DND-41 (cell line): ENCODE measurements around the gene PWWP2B.

Experiments used
- ATAC-seq: fragments of 200-7000 bp; cut with Tn5 transposase; 3 replicates; pipeline ENCODE4 v1.9.1; 2021; ENCODE audit warnings: low read depth; ENCODE audit not compliant: insufficient read depth
- DNase-seq: peaks from one replicate; pipeline ENCODE4 v3.0.0-alpha.2; 2020
- H2AFZ ChIP-seq: 2 replicates; pipeline ENCODE4 v1.6.0; 2012; ENCODE audit warnings: low read depth, low read length
- H3K27ac ChIP-seq: 2 replicates; pipeline ENCODE4 v1.5.1; 2012; ENCODE audit warnings: low read length, inconsistent platforms
- H3K27me3 ChIP-seq: fragments of 200-600 bp; sonication (generic); 2 replicates; pipeline ENCODE4 v1.6.0; 2012; ENCODE audit warnings: low read length, mild to moderate bottlenecking, inconsistent platforms; ENCODE audit not compliant: insufficient read depth, poor library complexity
- H3K36me3 ChIP-seq: 2 replicates; pipeline ENCODE4 v1.5.1; 2012; ENCODE audit warnings: low read length, inconsistent platforms; ENCODE audit not compliant: insufficient read depth
- H3K4me1 ChIP-seq: 2 replicates; pipeline ENCODE4 v1.5.1; 2012; ENCODE audit warnings: mild to moderate bottlenecking, low read length; ENCODE audit not compliant: insufficient read depth
- H3K4me2 ChIP-seq: 2 replicates; pipeline ENCODE4 v1.6.0; 2012; ENCODE audit warnings: mild to moderate bottlenecking, moderate library complexity, low read length, inconsistent platforms; ENCODE audit not compliant: insufficient read depth
- H3K4me3 ChIP-seq, 2 experiments: fragments of 200-600 bp in 1 of 2; shearing (Covaris generic) in 1 of 2; 2 replicates each; pipeline ENCODE4 v1.5.1; 2012 to 2016; ENCODE audit warnings: inconsistent platforms in 2 of 2, low read length in 2 of 2, mild to moderate bottlenecking in 2 of 2, low read depth in 1 of 2, moderate library complexity in 1 of 2
- H3K79me2 ChIP-seq: 2 replicates; pipeline ENCODE4 v1.6.0; 2012; ENCODE audit warnings: low read length, inconsistent platforms; ENCODE audit not compliant: insufficient read depth
- H3K9ac ChIP-seq: 2 replicates; pipeline ENCODE4 v1.6.0; 2012; ENCODE audit warnings: low read depth, mild to moderate bottlenecking, inconsistent platforms, low read length, moderate library complexity
- H3K9me3 ChIP-seq: 2 replicates; pipeline ENCODE4 v1.5.1; 2012; ENCODE audit warnings: low read length, moderate library complexity, mild to moderate bottlenecking, inconsistent platforms; ENCODE audit not compliant: insufficient read depth, severe bottlenecking
- H4K20me1 ChIP-seq: 2 replicates; pipeline ENCODE4 v1.6.0; 2012; ENCODE audit warnings: low read length; ENCODE audit not compliant: insufficient read depth
- CTCF ChIP-seq: IDR thresholded peaks from 2 replicates; pipeline ENCODE4 v1.5.1; 2012; ENCODE audit warnings: borderline replicate concordance, low read length, moderate library complexity, mild to moderate bottlenecking; ENCODE audit not compliant: poor library complexity, severe bottlenecking; ENCODE audit errors: extremely low read depth
- EZH2 ChIP-seq: IDR thresholded peaks from 3 replicates; pipeline ENCODE4 v1.6.1; 2012; ENCODE audit warnings: borderline replicate concordance, low read depth, mild to moderate bottlenecking, moderate library complexity, low read length, inconsistent platforms; ENCODE audit not compliant: severe bottlenecking

The PWWP2B gene

GRCh38 chr10:132397036-132397541, at the start of gene PWWP2B:
Gene PWWP2B, plus strand, starts transcription at chr10:132397200. Its CDS starts 27 bp downstream, at chr10:132397227.
- no peak for TF ChIP-seq EZH2
- no peak for TF ChIP-seq CTCF
- H3K4me1 ChIP-seq = peaks cover 27% of the 10 kb centered on the region
- H3K4me2 ChIP-seq = peak within 1 kb of the TSS; percentile 92
- no peaks in the 10 kb centered on the region for H3K9me3 ChIP-seq
- peak within 1 kb of the TSS; percentile 45 to 76; a peak in 3 of 4 replicates for H3K4me3 ChIP-seq
- peaks cover 8% of the 10 kb centered on the region; the same call in 1 of the 2 replicates for H3K79me2 ChIP-seq
- H3K36me3 ChIP-seq = no peaks in the 10 kb centered on the region
- DNase-seq = peak; percentile 53
- peak within 1 kb of the TSS; percentile 72 for H3K27ac ChIP-seq
- H3K27me3 ChIP-seq = no peaks in the 10 kb centered on the region
- peak within 1 kb of the TSS; percentile 78 for H2AFZ ChIP-seq
- peaks cover 31% of the 10 kb centered on the region for H4K20me1 ChIP-seq
- peak within 1 kb of the TSS; percentile 73 for H3K9ac ChIP-seq
- peak; percentile 35 for ATAC-seq

DNA sequence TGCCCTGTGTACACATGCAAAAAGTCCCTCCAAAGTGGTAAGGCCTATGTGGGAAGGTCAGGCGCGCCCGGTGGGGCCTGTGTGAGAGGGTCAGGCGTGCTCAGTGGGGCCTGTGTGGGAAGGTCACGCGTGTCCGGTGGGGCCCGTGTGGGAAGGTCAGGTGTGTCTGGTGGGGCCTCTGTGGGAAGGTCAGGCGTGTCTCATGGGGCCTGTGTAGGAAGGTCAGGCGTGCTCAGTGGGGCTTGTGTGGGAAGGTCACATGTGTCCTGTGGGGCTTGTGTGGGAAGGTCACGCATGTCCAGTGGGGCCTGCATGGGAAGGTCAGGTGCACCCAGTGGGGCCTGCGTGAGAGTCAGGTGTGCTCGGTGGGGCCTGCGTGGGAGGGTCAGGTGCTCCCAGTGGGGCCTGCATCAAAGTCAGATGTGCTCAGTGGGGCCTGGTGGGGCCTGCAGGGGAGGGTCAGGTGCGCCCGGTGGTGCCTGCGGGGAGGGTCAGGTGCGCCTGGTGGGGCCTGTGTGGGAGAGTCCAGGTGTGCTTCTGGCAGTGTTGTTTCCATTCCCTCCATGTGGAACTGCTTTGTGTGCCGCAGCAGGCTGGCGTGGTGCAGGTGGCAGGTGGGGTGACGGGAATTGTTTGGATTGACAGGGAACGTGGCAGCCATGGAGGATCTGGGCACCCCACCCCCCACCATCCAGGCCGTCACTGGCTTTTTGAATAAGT, 49.6 kb upstream of the PWWP2B start:
- Histone ChIP-seq H2AFZ (no peak overlapping the region), H4K20me1 (no peaks in the 10 kb centered on the region), H3K27me3 (no peaks in the 10 kb centered on the region), H3K9ac (no peak overlapping the region), H3K36me3 (peaks cover 9% of the 10 kb centered on the region), H3K9me3 (no peaks in the 10 kb centered on the region), H3K27ac (no peak overlapping the region), H3K4me3 (no peak overlapping the region), H3K79me2 (no peaks in the 10 kb centered on the region), H3K4me1 (no peaks in the 10 kb centered on the region), H3K4me2 (no peak overlapping the region)
- TF ChIP-seq EZH2 (no peak), CTCF (no peak)
- ATAC-seq = no peak
- DNase-seq = no peak

DNA sequence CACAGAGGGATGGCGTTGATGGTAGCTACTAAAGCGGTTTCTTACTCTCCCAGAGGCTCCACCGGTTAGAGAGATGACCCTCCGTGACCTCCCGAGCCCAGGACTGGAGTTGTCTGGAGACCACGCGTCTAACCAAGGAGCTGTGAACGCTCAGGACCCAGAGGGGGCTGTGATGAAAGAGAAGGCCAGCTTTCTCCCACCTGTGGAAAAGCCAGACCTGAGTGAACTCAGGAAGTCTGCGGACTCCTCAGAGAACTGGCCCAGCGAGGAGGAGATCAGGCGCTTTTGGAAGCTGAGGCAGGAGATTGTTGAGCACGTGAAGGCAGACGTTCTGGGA, 49.1 kb upstream of the PWWP2B start:
- DNase-seq (no peak), ATAC-seq (no peak)
- no peak overlapping the region for H3K4me3 ChIP-seq
- no peak overlapping the region for H2AFZ ChIP-seq
- H3K4me1 ChIP-seq = no peaks in the 10 kb centered on the region
- H3K36me3 ChIP-seq = peaks cover 9% of the 10 kb centered on the region; the same call in 1 of the 2 replicates
- H3K27me3 ChIP-seq = no peaks in the 10 kb centered on the region
- H3K27ac ChIP-seq = no peak overlapping the region
- H3K9me3 ChIP-seq = no peaks in the 10 kb centered on the region
- no peak overlapping the region for H3K4me2 ChIP-seq
- no peaks in the 10 kb centered on the region for H3K79me2 ChIP-seq
- no peak overlapping the region for H3K9ac ChIP-seq
- TF ChIP-seq EZH2 (no peak), CTCF (no peak)
- H4K20me1 ChIP-seq = no peaks in the 10 kb centered on the region
